A673 (cell line): ENCODE results near the gene PLCG2. TPM values are rescaled to one million over a fixed set of nuclear protein-coding genes. Genes with fewer than 3 reads are reported as not detected.
"Not testable (repeated sequence)": the region's sequence is repeated elsewhere in the genome, so short reads cannot be mapped to it uniquely, and the experiment has no call there.

ENCODE experiments used
- BruUV-seq: library from RNA; stranded (reverse); fragments of 400-500 nt; replicated peaks from 2 replicates; lab custom pipeline; 2021; lab: Mats Ljungman, UMichigan
- CTCF ChIA-PET: fragments of 300-600 bp; sonication (Branson Sonifier 250); formaldehyde crosslinking; loops from one replicate; lab custom pipeline; 2022; ENCODE audit warnings: antibody characterized with exemption; lab: Charles Lee
- POLR2A ChIA-PET: fragments of 300-600 bp; sonication (Branson Sonifier 250); formaldehyde crosslinking; loops from one replicate; lab custom pipeline; 2022; ENCODE audit warnings: antibody characterized with exemption; ENCODE audit not compliant: low non-redundant PET; lab: Charles Lee
- DNase-seq: peaks from one replicate; pipeline ENCODE4 v3.0.0-alpha.2; 2015; ENCODE audit warnings: low spot score
- H3K27ac ChIP-seq: fragments of 200-600 bp; sonication (generic); 2 replicates; pipeline ENCODE4 v1.5.1; 2016; ENCODE audit warnings: mixed run types, low read depth, mild to moderate bottlenecking, mixed read lengths, antibody characterized with exemption, low read length; ENCODE audit not compliant: poor library complexity, severe bottlenecking
- H3K27me3 ChIP-seq: fragments of 200-600 bp; sonication (generic); replicated peaks from 2 replicates; pipeline ENCODE4 v1.6.1; 2017; ENCODE audit warnings: mixed run types, low read depth, mild to moderate bottlenecking, mixed read lengths, antibody characterized with exemption, low read length; ENCODE audit not compliant: insufficient read depth, poor library complexity
- H3K36me3 ChIP-seq: fragments of 200-600 bp; sonication (generic); 2 replicates; pipeline ENCODE4 v1.6.1; 2016; ENCODE audit warnings: mixed run types, mild to moderate bottlenecking, mixed read lengths, antibody characterized with exemption, low read length; ENCODE audit not compliant: insufficient read depth, poor library complexity, severe bottlenecking
- H3K4me1 ChIP-seq: fragments of 200-600 bp; sonication (generic); 2 replicates; pipeline ENCODE4 v1.6.1; 2017; ENCODE audit warnings: mixed run types, mild to moderate bottlenecking, mixed read lengths, antibody characterized with exemption, low read length; ENCODE audit not compliant: insufficient read depth, poor library complexity, severe bottlenecking
- H3K4me3 ChIP-seq: fragments of 200-600 bp; sonication (generic); 2 replicates; pipeline ENCODE4 v1.5.1; 2016; ENCODE audit warnings: low read depth, mixed run types, mild to moderate bottlenecking, mixed read lengths, low read length; ENCODE audit not compliant: poor library complexity, severe bottlenecking
- H3K9me3 ChIP-seq: fragments of 200-600 bp; sonication (generic); 2 replicates; pipeline ENCODE4 v1.6.1; 2016; ENCODE audit warnings: mixed run types, low read depth, mild to moderate bottlenecking, mixed read lengths, antibody characterized with exemption, low read length; ENCODE audit not compliant: poor library complexity, severe bottlenecking
- EZH2 ChIP-seq: fragments of 200-600 bp; sonication (generic); IDR thresholded peaks from 2 replicates; pipeline ENCODE4 v1.6.1; 2017; ENCODE audit warnings: borderline replicate concordance, low read depth, mild to moderate bottlenecking, mixed read lengths, antibody characterized with exemption, low read length; ENCODE audit not compliant: poor library complexity, severe bottlenecking
- intact Hi-C: fragments of 100-400 bp; cut with micrococcal nuclease; formaldehyde crosslinking; loops from one replicate; pipeline ENCODE4 v1.10.0; 2022; ENCODE audit not compliant: unreplicated experiment
- total RNA-seq: library from RNA; stranded (reverse); gene quantifications from 2 replicates; pipeline ENCODE4 v1.2.3, GENCODE V29; 2021
- TF ChIP-seq, protein P1 (sequence below): fragments of 300-800, 200-600 bp; sonication (generic); conservative IDR thresholded peaks from 2 replicates; pipeline ENCODE4 v1.5.1; 2017; ENCODE audit warnings: low read depth, mild to moderate bottlenecking, antibody characterized with exemption, low read length, moderate library complexity, mixed read lengths

Gene PLCG2
- total RNA-seq, 1 experiment from 2014 or later = 9.6 TPM

DNA sequence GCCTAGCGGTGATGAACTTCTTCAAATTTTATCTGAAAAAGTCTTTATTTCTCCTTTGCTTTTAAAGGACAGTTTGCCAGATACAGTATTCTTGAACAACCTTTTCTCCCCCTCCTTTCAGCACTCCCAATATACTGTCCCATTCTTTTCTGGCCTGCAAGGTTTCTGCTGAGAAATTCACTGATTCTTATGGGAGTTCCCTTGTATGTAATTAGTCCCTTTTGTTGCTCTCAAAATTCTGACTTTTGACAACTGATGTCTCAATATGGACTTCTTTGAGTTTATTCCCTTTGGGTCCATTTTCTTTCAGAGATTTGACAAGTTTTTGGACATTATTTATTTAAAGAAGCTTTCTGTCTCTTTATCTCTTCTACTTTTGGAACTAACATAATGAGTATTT, 192.8 kb downstream of the PLCG2 start:
- no TSS peak for BruUV-seq
- no peak overlapping the region for H3K4me3 ChIP-seq
- DNase-seq = no peak
- H3K27me3 ChIP-seq = no peaks in the 10 kb centered on the region
- intact Hi-C loops = no loop called here
- H3K9me3 ChIP-seq = peaks cover 6% of the 10 kb centered on the region
- no peaks in the 10 kb centered on the region for H3K36me3 ChIP-seq
- no peak for TF ChIP-seq EZH2
- TF ChIP-seq, protein P1, sequence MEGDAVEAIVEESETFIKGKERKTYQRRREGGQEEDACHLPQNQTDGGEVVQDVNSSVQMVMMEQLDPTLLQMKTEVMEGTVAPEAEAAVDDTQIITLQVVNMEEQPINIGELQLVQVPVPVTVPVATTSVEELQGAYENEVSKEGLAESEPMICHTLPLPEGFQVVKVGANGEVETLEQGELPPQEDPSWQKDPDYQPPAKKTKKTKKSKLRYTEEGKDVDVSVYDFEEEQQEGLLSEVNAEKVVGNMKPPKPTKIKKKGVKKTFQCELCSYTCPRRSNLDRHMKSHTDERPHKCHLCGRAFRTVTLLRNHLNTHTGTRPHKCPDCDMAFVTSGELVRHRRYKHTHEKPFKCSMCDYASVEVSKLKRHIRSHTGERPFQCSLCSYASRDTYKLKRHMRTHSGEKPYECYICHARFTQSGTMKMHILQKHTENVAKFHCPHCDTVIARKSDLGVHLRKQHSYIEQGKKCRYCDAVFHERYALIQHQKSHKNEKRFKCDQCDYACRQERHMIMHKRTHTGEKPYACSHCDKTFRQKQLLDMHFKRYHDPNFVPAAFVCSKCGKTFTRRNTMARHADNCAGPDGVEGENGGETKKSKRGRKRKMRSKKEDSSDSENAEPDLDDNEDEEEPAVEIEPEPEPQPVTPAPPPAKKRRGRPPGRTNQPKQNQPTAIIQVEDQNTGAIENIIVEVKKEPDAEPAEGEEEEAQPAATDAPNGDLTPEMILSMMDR = no peak
- H3K27ac ChIP-seq = no peak overlapping the region
- ChIA-PET CTCF (no interaction called here), POLR2A (no interaction called here)
- no peaks in the 10 kb centered on the region for H3K4me1 ChIP-seq

DNA sequence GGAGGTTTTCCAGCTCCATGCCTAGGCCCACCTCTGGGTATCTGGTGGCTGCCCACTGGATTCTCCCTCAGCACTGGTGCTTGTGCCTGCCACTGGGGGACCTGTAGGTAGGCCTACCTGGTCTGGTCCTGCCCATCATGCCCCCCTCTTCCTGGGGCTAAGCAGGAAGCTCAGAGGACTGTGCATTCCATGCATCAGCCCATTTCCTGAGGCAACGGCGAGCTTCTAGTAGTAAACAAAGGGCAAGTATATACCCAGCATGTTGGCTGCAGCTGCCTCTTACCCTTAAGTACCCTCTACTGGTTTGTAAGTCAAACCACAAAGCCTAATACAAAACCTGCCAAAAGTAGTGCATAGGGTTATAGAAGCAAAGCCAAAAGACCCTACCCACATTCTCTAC, 194.6 kb downstream of the PLCG2 start:
- BruUV-seq = no TSS peak
- ChIA-PET POLR2A (interaction anchor here (0.6 kb wide), 1 partner anchor 97 kb away, joined by 6 read pairs; no protein-coding TSS in a partner anchor), CTCF (no interaction called here)
- no peak overlapping the region for H3K4me3 ChIP-seq
- no peak for TF ChIP-seq EZH2
- TF ChIP-seq, protein P1 = no peak
- H3K27me3 ChIP-seq = no peaks in the 10 kb centered on the region
- no peak overlapping the region for H3K27ac ChIP-seq
- no peaks in the 10 kb centered on the region for H3K36me3 ChIP-seq
- no peaks in the 10 kb centered on the region for H3K4me1 ChIP-seq
- peaks cover 6% of the 10 kb centered on the region for H3K9me3 ChIP-seq
- intact Hi-C loops = no loop called here
- DNase-seq = no peak

DNA sequence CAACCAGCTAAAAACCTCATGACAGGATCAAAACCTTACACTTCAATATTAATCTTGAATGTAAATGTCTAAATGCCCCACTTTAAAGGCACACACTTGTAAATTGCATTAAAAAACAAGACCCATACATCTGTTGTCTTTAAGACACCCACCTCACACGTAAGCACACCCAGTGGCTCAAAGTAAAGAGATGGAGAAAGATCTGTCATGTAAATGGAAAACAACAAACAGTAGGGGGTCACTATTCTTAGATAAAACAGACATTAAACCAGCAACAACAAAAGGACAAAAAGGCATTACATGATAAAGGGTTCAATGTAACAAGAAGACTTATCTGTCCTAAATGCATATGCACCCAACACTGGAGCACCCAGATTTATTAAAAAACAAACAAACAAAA, 196.5 kb downstream of the PLCG2 start:
- H3K4me3 ChIP-seq = no peak overlapping the region

DNA sequence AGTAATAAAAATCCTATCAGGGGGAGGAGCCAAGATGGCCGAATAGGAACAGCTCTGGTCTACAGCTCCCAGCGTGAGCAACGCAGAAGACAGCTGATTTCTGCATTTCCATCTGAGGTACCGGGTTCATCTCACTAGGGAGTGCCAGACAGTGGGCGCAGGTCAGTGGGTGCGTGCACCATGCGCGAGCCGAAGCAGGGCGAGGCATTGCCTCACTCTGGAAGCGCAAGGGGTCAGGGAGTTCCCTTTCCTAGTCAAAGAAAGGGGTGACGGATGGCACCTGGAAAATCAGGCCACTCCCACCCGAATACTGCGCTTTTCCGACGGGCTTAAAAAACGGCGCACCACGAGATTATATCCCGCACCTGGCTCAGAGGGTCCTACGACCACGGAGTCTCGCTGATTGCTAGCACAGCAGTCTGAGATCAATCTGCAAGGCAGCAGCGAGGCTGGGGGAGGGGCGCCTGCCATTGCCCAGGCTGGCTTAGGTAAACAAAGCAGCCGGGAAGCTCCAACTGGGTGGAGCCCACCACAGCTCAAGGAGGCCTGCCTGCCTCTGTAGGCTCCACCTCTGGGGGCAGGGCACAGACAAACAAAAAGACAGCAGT, 198.3 kb downstream of the PLCG2 start:
- POLR2A ChIA-PET, CTCF ChIA-PET, H3K27me3 ChIP-seq, H3K27ac ChIP-seq, H3K4me3 ChIP-seq, H3K9me3 ChIP-seq, BruUV-seq, DNase-seq, intact Hi-C loops, H3K4me1 ChIP-seq, H3K36me3 ChIP-seq: not testable (repeated sequence)

More for the DNA sequence above, 196.5 kb downstream of the PLCG2 start:
- DNase-seq = no peak
- H3K27ac ChIP-seq = no peak overlapping the region
- BruUV-seq = no TSS peak
- POLR2A ChIA-PET = no interaction called here
- TF ChIP-seq, protein P1 = no peak
- TF ChIP-seq EZH2 = no peak
- CTCF ChIA-PET = no interaction called here
- peaks cover 6% of the 10 kb centered on the region for H3K9me3 ChIP-seq
- no peaks in the 10 kb centered on the region for H3K27me3 ChIP-seq
- H3K36me3 ChIP-seq = no peaks in the 10 kb centered on the region
- intact Hi-C loops = no loop called here
- no peaks in the 10 kb centered on the region for H3K4me1 ChIP-seq
